Peyer's patch (tissue), 4 donors: ENCODE data around the gene ICAM5. TPM values are rescaled to one million over a fixed set of nuclear protein-coding genes. Genes with fewer than 3 reads are reported as not detected.

ENCODE experiments used
- DNase-seq, 3 donors: peaks; one replicate each; pipeline ENCODE4 v3.0.0-alpha.2; 2017 to 2019
- H3K27ac ChIP-seq, 4 donors: fragments of 200-600 bp; sonication (generic); one replicate each; pipeline ENCODE4 v1.5.1; 2016 to 2019
- H3K27me3 ChIP-seq, 2 donors: fragments of 200-600 bp; sonication (generic); one replicate each; pipeline ENCODE4 v1.5.1; 2019
- H3K36me3 ChIP-seq, 3 donors: fragments of 200-600 bp; sonication (generic); one replicate each; pipeline ENCODE4 v1.5.1; 2016 to 2019
- H3K4me1 ChIP-seq, 4 donors: fragments of 200-600 bp; sonication (generic); one replicate each; pipeline ENCODE4 v1.5.1; 2016 to 2019
- H3K4me3 ChIP-seq, 4 donors: fragments of 200-600 bp; sonication (generic); 1 replicate in 3 of 4; 2 replicates in 1 of 4; pipeline ENCODE4 v1.5.1; 2016 to 2019; ENCODE audit warnings: mild to moderate bottlenecking in 1 of 4
- H3K9me3 ChIP-seq, 4 donors: fragments of 200-600 bp; sonication (generic); one replicate each; pipeline ENCODE4 v1.5.1; 2016 to 2019; ENCODE audit warnings: mild to moderate bottlenecking in 1 of 4
- CTCF ChIP-seq, 6 experiments: fragments of 450-650 bp in 4 of 6; fragments of 200-600 bp in 2 of 6; sonication (generic) in 1 of 6; IDR thresholded peaks; one replicate each; pipeline ENCODE4 v1.5.1; 2017 to 2019; ENCODE audit warnings: antibody characterized with exemption in 6 of 6, mild to moderate bottlenecking in 3 of 6, moderate library complexity in 1 of 6
- POLR2A ChIP-seq, 2 donors: fragments of 450-650 bp; IDR thresholded peaks; one replicate each; pipeline ENCODE4 v1.5.1; 2017; ENCODE audit warnings: antibody characterized with exemption in 2 of 2, mild to moderate bottlenecking in 2 of 2, moderate library complexity in 2 of 2
- total RNA-seq, 4 donors: library from RNA; depleted of rRNA; stranded (reverse); fragments of >200 nt; gene quantifications; one replicate each; pipeline ENCODE4 v1.1.0, GENCODE V29; 2016

The ICAM5 gene
- total RNA-seq, 4 donors from 2014 or later: 0.27 TPM; not detected in 3

DNA sequence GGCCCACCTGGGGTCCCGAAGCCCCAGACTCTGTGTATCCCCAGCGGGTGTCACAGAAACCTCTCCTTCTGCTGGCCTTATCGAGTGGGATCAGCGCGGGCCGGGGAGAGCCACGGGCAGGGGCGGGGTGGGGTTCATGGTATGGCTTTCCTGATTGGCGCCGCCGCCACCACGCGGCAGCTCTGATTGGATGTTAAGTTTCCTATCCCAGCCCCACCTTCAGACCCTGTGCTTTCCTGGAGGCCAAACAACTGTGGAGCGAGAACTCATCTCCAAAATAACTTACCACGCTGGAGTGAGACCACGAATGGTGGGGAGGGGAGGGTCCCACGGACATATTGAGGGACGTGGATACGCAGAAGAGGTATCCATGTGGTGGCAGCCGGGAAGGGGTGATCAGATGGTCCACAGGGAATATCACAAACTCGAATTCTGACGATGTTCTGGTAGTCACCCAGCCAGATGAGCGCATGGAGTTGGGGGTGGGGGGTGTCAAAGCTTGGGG, 1.0 kb upstream of the ICAM5 start:
- TF ChIP-seq CTCF (IDR thresholded peaks at IDR 0.05) (no peak), POLR2A (IDR thresholded peaks at IDR 0.05) (no peak)
- H3K27ac ChIP-seq: no peak overlapping the region
- H3K4me1 ChIP-seq: peaks cover 0 to 72% (median 61%) of the 10 kb centered on the region in 4 donors
- H3K36me3 ChIP-seq: peaks cover 0 to 16% (median 0%) of the 10 kb centered on the region in 3 donors
- DNase-seq: peak in 1 of 3 donors; percentile 69
- H3K27me3 ChIP-seq: peaks cover 0 to 45% of the 10 kb centered on the region in 2 donors
- H3K9me3 ChIP-seq: no peaks in the 10 kb centered on the region
- peak overlapping the region in 3 of 4 donors; percentile 36 to 49 (median 37) for H3K4me3 ChIP-seq

GRCh38 chr19:10289167-10289835, 451 bp upstream of the ICAM5 start:
- H3K4me1 ChIP-seq: peaks cover 0 to 76% (median 61%) of the 10 kb centered on the region in 4 donors
- H3K36me3 ChIP-seq: peaks cover 0 to 10% (median 0%) of the 10 kb centered on the region in 3 donors
- no peak overlapping the region for H3K27ac ChIP-seq
- H3K9me3 ChIP-seq: no peaks in the 10 kb centered on the region
- TF ChIP-seq CTCF (IDR thresholded peaks at IDR 0.05): no peak
- TF ChIP-seq POLR2A (IDR thresholded peaks at IDR 0.05): no peak
- H3K27me3 ChIP-seq: peaks cover 0 to 51% of the 10 kb centered on the region in 2 donors
- peak overlapping the region; percentile 18 to 49 (median 36) for H3K4me3 ChIP-seq
- peak in 2 of 3 donors; percentile 48 to 68 for DNase-seq

DNA sequence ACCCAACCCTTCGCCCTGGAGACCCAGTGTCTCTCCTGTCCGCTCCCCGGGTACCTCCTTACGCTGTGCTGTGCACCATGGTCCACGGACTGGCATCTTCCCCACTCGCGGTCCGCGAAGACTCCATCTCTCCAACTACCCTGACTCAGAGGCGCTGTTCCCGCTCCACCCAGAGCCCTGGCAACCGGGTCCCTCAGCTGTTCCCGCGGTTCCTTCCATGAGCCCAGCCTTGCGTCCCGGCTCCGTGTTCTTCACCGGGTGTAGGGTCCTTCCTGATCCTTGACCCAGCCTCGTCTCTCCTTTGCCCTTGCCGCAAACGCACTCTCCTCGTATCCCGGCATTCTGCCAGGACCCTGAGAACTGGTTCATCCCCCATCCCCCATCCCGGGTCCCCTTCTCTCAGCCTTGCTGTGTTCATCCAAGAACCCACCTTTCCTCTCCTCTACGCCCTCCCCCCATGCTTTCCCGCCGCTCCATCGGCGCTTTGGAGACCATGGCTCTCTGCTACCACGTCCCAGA, 664 bp downstream of the ICAM5 start:
- Histone ChIP-seq H3K36me3 (no peaks in the 10 kb centered on the region), H3K4me1 (peaks cover 0 to 87% (median 66%) of the 10 kb centered on the region in 4 donors), H3K27me3 (peaks cover 0 to 58% of the 10 kb centered on the region in 2 donors), H3K27ac (no peak overlapping the region), H3K4me3 (peak overlapping the region; percentile 29 to 49 (median 36)), H3K9me3 (no peaks in the 10 kb centered on the region)
- no peak for DNase-seq
- TF ChIP-seq POLR2A (IDR thresholded peaks at IDR 0.05) (no peak), CTCF (IDR thresholded peaks at IDR 0.05) (no peak)

GRCh38 chr19:10290876-10291553, 1.3 kb downstream of the ICAM5 start:
- no peaks in the 10 kb centered on the region for H3K9me3 ChIP-seq
- TF ChIP-seq CTCF (IDR thresholded peaks at IDR 0.05) (no peak), POLR2A (IDR thresholded peaks at IDR 0.05) (peak; percentile 5 to 14)
- DNase-seq: peak; percentile 51 to 85 (median 69)
- no peaks in the 10 kb centered on the region for H3K36me3 ChIP-seq
- peaks cover 0 to 64% of the 10 kb centered on the region in 2 donors for H3K27me3 ChIP-seq
- peak overlapping the region in 1 of 4 donors; percentile 25 for H3K27ac ChIP-seq
- H3K4me1 ChIP-seq: peaks cover 0 to 91% (median 72%) of the 10 kb centered on the region in 4 donors
- peak overlapping the region; percentile 29 to 49 (median 36) for H3K4me3 ChIP-seq

GRCh38 chr19:10291554-10292205, 1.9 kb downstream of the ICAM5 start:
- no peak overlapping the region for H3K27ac ChIP-seq
- peak overlapping the region; percentile 29 to 49 (median 36) for H3K4me3 ChIP-seq
- H3K9me3 ChIP-seq: no peaks in the 10 kb centered on the region
- peaks cover 0 to 68% of the 10 kb centered on the region in 2 donors for H3K27me3 ChIP-seq
- TF ChIP-seq POLR2A (IDR thresholded peaks at IDR 0.05): no peak
- TF ChIP-seq CTCF (IDR thresholded peaks at IDR 0.05): no peak
- H3K4me1 ChIP-seq: peaks cover 0 to 91% (median 74%) of the 10 kb centered on the region in 4 donors
- DNase-seq: peak in 2 of 3 donors; percentile 49 to 50
- H3K36me3 ChIP-seq: no peaks in the 10 kb centered on the region
